Cerebellar nuclear complex (tissue), 1 donor: ENCODE data around the gene CD274.
"Not testable (repeated sequence)": the region's sequence is repeated elsewhere in the genome, so short reads cannot be mapped to it uniquely, and the experiment has no call there.

Experiments used
- DNase-seq, 2 experiments: peaks; one replicate each; lab custom pipeline; 2025; lab: John Stamatoyannopoulos, UW

Gene CD274

DNA sequence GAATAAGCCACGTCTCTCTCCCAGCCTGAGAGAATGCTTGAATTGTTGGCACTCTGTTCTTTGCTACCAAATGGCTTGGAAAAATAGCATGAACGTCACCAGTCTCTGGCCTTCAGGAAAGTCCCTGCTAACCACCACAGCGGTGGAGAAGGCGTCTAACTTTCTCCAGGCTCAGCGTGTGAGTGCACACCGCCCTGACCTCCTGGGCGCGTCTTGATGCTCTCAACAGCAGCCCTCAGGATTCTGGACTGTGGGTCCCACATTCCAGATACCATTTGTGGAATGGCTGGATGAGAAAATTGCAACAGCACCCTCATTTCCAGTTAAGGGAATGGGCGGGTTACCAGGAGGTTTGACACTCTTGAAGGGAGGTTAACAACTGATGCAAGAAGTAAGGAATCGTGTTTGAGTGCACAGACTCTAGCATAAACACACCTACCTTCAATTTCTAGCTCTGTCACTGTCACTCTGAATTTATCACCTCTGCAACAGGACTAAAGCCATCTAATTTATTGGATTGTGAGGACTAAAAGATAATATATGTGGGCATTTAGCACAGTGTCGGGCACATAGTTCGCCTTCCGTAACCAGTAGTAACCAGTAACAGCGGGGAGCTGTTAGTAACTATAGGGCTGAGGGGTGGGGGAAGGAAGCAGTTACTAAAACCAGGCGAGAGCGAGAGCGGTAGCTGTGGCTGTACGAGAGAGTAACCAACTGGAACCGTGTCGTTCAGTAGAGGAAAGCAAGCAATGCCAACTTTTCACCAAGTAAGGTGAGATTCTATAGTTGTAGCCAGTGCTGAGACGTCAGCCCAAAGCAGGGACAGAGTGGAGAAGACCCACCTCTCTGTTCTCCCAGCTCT, 11.8 kb upstream of the CD274 start:
- no peak for DNase-seq

DNA sequence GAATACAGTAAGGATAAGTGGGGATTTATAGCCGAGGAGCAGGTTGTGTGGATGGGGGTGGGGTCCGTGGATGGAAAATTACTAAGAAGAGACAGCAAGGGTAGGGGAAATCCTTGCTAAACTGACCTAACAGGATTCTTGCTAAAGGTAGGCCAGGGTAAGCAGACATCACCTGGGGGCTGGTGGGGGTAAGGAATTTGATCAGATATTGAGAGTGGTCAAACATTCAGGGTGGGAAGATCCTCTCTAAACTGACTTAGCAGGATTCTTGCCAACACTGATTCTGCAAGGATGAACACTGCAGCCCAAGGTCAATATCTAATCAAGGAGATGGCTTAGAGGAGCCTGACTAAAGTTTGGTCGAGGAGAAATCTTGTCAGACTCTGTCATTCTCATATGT, 9.9 kb upstream of the CD274 start:
- no peak for DNase-seq

DNA sequence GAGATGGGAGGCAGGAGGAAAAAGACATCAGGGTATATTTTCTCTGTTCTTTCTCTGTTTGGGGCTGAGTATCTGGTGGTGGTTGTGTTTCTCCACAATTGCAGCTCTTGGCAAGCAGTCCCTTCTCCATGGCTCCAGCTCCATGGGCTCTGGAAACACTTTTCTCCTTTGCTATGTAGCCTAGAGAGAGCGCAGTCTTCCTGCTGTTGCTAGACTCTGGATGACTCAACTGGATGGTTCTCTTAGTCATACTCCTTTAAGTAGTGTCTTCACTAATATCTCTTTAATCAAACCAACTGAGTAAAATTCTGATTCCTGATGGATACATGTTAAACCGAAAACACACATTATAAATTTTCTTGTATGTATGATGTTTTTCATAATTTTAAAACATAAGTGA, 9.3 kb upstream of the CD274 start:
- DNase-seq, result no peak

DNA sequence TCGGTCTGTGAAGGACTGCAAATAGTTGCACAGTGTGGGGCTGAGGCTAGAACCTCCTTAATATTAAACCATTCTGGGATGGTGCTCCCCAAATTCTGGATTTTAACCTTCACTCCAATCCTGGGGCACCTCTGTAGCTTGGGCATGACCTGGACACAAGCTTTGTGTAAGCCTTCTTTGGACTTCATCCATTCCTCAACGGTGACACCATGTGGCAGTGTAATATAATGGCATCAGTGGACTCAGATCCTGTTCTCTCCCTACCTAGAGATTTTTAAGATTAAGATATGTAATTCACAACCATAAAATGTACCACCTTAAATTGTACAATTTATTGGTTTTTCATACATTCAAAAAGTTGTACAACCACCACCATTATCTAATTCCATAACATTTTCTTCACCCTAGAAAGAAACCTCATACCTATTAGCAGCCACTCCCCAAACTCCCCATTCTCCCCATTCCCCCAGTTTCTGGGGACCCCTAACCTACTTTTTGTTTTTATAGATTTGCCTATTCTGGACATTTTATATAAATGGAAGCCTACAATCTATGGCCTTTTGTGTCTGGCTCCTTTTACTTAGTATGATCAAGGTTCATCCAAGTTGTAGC, 7.8 kb upstream of the CD274 start:
- no peak for DNase-seq

DNA sequence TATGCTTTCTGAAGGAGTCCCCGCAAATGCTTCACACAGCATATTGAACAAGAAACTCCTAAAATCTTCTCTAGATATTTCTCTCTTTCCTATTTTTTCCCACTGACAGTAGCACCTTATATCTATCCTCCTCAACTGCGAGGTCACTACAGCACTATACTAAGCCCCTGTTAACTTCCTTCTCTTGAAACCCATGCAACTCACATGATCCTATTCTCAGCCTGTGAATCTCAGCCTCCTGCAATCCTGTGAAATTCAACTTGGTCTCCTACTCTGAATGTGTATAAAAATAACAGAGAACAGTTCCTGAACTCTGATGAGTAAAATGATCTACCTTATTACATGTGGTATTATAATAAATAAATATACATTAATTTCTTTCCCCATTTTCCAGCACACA, 6.5 kb upstream of the CD274 start:
- DNase-seq, result no peak

DNA sequence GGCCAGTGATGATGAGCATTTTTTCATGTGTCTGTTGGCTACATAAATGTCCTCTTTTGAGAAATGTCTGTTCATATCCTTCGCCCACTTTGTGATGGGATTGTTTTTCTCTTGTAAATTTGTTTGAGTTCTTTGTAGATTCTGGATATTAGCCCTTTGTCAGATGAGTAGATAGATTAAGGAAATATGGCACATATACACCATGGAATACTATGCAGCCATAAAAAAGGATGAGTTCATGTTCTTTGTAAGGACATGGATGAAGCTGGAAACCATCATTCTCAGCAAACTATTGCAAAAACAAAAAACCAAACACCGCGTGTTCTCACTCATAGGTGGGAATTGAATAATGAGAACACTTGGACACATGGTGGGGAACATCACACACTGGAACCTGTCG, 5.2 kb upstream of the CD274 start:
- not testable (repeated sequence) for DNase-seq

DNA sequence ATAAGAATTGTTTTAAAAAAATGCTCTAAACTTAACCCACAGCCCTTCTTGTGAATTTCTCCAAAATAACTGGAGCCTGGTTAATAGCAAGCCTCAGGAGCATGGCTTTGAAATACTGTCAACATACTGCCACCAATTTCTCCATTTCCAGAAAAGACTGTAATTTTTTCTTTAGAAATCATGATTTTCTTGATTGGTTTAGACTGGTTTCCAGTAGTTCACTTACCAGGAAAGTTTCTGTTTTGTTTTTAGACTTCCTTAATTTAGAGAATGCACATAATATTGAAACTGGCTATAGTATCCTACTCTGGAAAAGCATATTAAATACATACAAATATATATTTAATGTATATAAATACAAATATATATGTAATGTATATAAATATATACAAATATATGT, 4.5 kb upstream of the CD274 start:
- no peak for DNase-seq

DNA sequence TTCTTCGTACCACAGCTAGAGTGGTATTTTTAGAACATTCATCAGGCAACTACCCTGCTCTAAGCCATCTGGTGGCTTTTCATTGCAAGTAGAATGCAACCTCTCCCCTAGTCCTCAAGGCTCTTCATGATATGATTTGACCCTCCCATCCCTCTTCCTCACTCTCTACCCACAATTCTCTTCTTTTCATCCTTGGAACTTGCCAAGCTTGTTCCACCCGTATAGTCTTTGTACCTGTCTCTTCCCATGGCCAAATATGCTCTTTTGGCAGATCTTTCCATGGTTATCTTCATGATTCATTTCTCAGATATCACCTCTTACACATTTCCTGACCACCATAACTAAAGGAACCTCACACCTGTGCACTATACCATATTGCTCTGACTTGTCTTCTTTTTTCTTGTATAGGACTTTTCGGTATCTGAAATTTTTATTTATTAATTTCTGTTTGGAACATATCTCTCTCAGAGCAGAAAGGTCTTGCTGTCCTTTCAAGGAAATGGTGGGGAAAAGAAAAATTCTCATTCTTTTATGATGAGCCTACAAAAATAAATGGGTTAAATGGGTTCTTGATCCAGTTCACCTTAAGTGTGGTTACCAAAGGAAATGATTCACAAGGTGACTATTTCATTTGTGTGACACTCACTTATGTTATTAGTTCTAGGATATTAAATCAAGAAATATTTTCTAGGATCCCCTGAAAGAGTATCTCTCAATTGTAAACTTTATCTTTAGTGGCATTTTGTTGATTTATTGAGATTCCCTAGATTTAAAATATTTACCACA, 3.7 kb upstream of the CD274 start:
- no peak for DNase-seq

DNA sequence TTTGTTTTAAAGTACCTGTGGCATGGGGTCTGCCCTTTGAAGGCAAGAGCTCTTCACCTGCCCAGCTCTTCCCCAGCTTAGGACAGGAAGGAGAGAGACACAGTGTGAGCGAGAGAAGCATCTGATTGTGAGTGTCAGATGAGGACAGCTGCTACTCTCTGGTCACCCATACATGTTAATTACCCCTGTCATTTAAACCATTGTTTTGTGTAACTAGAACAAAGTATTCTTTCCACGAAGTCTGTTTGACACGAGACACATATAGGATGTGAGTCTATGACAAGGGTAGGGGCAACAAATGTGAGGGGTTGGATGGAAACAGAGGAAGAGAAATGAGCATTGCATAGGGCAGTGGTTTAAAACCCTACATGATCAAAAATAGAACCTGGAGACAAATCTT, 3.0 kb upstream of the CD274 start:
- no peak for DNase-seq

DNA sequence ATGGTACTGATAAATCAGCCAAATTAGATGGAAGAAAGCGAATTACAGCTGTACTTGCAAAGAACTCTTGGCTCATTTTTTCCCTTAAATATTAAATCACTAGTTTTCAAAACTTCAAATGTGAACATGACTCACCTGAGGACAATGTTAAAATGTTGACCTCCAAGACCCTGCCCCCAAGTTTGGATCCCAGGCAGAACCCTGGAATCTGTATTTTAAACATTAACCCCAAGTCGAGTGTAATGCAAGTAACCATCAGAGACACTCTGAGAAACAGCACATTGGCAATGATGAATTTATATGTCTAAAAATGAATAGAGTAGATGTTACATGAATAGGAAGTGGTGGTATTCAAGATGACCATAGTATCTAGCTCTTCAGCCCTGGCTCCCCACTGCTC, 2.3 kb upstream of the CD274 start:
- no peak for DNase-seq

DNA sequence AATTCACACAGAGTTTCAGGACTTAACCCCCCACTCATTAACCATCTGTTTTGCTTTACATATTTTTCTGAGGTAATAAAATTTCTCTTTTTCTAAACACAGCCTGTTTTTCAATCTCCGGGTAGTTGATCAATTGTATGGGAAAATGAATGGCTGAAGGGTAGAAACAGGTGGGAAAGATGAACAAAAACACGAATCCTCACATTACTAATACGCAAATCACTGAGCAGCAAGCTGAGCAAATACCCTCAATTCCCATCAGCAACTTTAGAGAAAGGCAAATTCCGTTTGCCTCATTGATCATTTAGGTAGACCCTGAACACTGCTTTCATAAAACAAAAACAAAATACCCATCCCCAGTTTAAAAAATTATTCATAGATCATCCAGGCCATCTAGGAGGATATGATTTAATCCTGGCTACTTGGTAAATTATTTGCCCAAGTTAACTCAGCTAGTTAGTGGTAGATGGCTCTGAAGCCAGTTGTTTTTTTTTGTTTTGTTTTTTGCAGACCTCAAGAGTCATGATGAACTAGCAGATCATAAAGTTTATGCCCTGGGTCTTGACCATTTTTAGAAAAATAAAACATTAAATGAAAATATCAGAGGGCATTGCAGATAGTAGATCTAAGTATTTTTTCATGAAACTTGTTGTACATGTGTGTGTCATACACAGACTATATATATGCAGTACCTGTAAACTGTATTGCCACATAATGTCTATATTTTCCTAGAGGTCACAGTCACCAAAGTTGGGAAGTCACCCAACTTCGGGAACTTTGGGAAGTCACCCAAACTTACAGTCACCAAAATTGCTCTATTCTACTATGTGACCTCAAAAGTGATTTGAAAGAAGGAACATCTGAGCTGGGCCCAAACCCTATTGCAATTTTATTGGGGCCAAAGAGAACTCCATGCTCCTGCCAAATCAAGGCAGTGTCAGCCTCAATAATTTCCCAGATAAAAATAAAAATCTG, 1.6 kb upstream of the CD274 start:
- no peak for DNase-seq

DNA sequence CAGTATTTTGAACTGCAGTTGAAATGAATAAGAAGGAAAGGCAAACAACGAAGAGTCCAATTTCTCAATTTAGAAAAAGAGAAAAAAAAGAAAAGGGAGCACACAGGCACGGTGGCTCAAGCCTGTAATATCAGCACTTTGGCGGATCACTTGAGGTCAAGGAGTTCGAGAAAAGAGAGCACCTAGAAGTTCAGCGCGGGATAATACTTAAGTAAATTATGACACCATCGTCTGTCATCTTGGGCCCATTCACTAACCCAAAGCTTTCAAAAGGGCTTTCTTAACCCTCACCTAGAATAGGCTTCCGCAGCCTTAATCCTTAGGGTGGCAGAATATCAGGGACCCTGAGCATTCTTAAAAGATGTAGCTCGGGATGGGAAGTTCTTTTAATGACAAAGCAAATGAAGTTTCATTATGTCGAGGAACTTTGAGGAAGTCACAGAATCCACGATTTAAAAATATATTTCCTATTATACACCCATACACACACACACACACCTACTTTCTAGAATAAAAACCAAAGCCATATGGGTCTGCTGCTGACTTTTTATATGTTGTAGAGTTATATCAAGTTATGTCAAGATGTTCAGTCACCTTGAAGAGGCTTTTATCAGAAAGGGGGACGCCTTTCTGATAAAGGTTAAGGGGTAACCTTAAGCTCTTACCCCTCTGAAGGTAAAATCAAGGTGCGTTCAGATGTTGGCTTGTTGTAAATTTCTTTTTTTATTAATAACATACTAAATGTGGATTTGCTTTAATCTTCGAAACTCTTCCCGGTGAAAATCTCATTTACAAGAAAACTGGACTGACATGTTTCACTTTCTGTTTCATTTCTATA, 602 bp upstream of the CD274 start:
- no peak for DNase-seq

DNA sequence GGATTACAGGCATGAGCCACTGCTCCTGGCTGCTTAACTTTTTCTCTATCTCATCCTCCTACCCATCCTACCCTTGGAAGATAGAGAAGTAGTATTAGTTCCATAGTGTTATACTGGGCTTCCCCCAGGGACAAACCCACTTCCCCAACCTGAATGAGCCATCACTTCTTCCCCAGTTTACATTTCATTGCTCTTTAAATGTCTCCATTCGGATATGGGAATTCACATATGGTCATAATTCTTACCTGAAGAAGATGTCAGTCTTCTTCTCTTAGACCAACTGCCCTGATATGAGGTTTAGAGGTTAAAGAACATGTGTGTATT, 1.9 kb downstream of the CD274 start:
- DNase-seq, result no peak

DNA sequence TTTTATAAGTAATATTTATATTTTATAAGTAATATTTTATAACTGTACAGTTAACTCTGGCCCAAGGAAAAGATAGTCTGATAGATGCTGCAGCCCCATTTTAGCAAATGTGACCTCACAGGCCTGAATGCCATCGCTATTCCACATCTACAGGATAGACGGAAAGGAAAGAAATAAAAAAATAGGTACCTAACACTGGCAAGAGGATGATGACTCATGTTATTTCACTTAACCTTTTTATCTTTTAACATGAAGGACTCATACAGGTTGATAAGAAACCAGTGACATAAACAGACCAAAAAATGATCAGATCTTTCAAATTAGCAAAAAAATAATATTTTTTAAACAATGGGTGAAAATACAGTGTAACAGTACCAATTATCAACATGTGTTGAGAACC, 2.7 kb downstream of the CD274 start:
- no peak for DNase-seq

DNA sequence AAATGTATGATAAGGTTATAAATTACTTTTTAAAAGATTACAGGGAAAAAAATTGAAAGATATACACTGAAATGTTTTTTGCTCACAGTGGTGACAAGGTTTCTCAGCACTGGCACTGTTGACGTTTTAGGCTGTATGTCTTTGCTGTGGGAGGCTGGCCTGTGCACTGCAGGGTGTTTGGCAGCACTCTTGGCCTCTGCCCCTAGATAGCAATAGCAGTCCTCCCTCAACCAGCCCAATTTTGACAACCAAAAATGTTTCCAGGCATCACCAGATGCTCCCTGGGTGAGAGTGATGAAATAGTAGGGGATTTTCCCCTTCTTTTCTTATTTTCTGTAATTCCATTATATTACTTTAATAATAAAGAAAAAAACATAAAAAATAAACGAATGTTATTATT, 3.3 kb downstream of the CD274 start:
- DNase-seq, result peak in 1 of 2 experiments; percentile 10

DNA sequence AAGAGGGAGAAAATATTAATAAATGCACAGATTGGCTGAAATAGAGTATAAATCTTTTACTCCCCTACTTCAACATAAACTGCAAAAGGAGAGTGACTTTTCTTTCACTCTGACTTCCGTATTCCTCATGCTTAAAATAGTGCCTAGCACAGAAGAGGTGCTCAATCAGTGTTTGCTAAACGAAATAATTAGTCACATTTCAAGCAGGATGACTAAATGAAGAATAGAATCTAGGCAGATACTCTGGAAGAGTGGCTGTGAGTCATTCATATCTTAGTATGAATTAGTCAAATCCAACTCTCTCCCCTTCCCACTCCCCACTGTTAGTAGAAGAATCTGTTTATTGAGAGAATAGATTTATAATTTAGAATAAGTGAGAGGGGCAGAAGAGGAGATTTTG, 4.8 kb downstream of the CD274 start:
- DNase-seq, result no peak

DNA sequence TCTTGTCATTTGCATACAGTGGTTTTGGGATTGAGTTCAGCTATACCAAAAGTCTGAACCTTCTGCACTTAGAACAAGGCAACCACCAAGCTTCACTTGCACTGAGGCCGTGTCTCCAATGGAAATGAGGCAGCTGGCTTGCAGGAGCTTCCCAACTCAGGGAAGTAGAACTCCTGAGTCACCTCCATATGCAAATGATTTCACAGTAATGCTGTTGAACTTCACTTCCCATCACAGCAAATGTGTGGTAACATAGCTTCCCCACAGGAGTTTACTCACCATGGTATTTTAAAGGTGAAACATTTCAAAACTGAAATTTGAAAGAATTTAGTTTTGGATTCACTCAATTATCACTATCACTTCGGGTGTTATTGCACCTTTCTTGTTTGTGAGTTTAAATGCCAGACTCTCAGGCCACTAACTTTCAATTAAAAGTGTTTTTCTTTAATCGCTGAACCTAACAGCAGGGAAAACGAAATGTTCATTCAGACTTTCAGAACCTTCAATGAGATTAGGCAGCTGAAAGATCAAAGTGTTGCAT, 9.0 kb downstream of the CD274 start:
- no peak for DNase-seq

DNA sequence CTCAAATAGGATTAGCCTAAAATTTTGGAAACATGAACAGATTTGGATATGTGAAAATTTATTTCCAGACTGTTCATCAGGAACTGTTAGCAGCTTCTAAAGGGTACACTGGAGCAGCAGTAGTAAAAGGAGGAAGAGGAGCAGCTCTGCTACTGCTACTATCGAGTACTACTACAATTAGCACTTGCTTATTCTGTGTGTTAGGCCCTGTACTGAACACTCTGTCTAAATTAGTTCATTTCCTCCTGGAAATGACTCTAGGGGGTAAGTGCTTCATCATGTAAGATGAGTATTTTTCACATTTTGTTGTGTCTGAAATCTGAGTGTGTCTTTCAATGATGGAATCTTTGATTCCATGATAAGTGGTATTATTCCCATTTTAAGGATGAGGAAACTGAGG, 9.8 kb downstream of the CD274 start:
- no peak for DNase-seq

DNA sequence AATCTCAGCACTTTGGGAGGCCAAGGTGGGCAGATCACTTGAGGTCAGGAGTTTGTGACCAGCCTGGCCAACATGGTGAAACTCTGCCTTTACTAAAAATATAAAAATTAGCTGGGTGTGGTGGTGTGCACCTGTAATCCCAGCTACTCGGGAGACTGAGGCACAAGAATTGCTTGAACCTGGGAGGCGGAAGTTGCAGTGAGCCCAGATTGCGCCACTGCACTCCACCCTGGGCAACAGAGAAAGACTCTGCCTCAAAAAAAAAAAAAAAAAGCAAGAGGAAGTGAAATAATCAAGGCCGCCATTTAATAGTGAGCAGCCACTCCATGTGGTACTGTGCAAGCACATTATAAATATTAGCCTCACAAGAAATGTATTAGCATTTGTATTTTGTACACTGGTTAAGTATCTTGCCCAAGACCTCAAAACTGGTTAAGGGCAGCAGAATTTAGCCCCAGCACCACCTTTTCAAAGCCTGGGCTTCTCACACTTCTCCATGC, 14.5 kb downstream of the CD274 start:
- not testable (repeated sequence) for DNase-seq

DNA sequence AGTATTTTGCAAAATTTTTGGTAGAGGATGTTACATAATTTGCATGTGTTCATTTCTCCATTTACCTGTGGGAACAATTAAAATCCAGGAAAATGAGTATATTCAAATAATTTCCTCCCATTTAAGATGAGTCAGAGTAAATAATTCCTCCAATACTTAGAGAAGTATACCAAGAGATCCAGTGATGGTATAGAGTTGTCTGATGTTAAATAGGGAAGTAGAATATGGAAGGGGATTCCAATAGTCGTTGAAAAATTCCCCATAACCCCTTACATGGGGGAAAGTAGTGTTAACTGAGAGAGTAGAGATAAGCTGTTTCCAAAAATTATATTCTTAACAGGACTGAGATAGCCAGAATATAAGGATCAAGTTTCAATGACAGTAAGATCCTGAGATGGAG, 15.7 kb downstream of the CD274 start:
- no peak for DNase-seq

DNA sequence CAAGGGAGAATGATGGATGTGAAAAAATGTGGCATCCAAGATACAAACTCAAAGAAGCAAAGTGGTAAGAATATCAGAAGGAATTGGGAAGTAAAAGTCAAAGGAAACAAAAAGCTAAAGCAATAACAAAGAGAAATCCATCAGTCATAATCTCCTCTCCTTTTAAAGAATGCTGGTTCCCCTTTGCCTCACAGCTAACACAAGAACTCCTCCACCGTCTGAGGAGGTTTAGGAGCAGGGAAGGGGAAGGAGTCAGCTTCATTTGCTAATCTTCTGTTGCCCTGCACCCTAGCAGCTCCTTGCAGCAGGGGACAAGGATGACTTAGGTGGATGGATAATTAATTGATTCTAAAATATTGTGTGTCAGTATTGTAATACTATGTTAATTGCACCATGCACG, 16.4 kb downstream of the CD274 start:
- DNase-seq, result no peak
